Progenitor cell of endocrine pancreas (in vitro differentiated cells): ENCODE measurements around the gene ZDHHC9. TPM values are rescaled to one million over a fixed set of nuclear protein-coding genes. Genes with fewer than 3 reads are reported as not detected.

Experiments
- DNase-seq: peaks from one replicate; pipeline ENCODE4 v3.0.0; 2021; ENCODE audit warnings: low spot score; ENCODE audit not compliant: unreplicated experiment
- H3K27ac Mint-ChIP-seq: 2 replicates; pipeline ENCODE4 v1.8.0; 2021; ENCODE audit warnings: mild to moderate bottlenecking, moderate library complexity, mixed read lengths
- H3K27me3 Mint-ChIP-seq: 2 replicates; pipeline ENCODE4 v1.8.0; 2021; ENCODE audit warnings: mixed read lengths
- H3K36me3 Mint-ChIP-seq: 2 replicates; pipeline ENCODE4 v1.8.0; 2022; ENCODE audit warnings: mixed read lengths; ENCODE audit not compliant: insufficient read depth
- H3K4me1 Mint-ChIP-seq: 2 replicates; pipeline ENCODE4 v1.8.0; 2021; ENCODE audit warnings: low read depth, mixed read lengths
- H3K4me3 Mint-ChIP-seq: 2 replicates; pipeline ENCODE4 v1.8.0; 2021; ENCODE audit warnings: low read depth, mild to moderate bottlenecking, moderate library complexity, mixed read lengths
- H3K9me3 Mint-ChIP-seq: 2 replicates; pipeline ENCODE4 v1.8.0; 2021; ENCODE audit warnings: low read depth, mixed read lengths
- CTCF ChIP-seq: fragments of 200-600 bp; sonication (generic); IDR thresholded peaks from one replicate; pipeline ENCODE4 v1.5.0; 2021; ENCODE audit warnings: antibody characterized with exemption, mild to moderate bottlenecking; ENCODE audit not compliant: unreplicated experiment
- total RNA-seq: library from RNA; stranded (reverse); gene quantifications from 2 replicates; pipeline ENCODE4 v1.2.1, GENCODE V29; 2021

The ZDHHC9 gene
- total RNA-seq, 1 donor from 2014 or later = 34.0 TPM

GRCh38 chrX:129768586-129769466 lies 74.9 kb downstream of the ZDHHC9 start:
- no peaks in the 10 kb centered on the region for H3K27me3 Mint-ChIP-seq
- no peaks in the 10 kb centered on the region for H3K9me3 Mint-ChIP-seq
- H3K4me1 Mint-ChIP-seq = no peaks in the 10 kb centered on the region
- H3K4me3 Mint-ChIP-seq = no peak overlapping the region
- DNase-seq = no peak
- no peak for TF ChIP-seq CTCF
- H3K27ac Mint-ChIP-seq = no peak overlapping the region
- no peaks in the 10 kb centered on the region for H3K36me3 Mint-ChIP-seq

GRCh38 chrX:129768186-129768585 lies 75.5 kb downstream of the ZDHHC9 start:
- no peak for TF ChIP-seq CTCF
- H3K27ac Mint-ChIP-seq = no peak overlapping the region
- H3K27me3 Mint-ChIP-seq = no peaks in the 10 kb centered on the region
- no peaks in the 10 kb centered on the region for H3K9me3 Mint-ChIP-seq
- no peak overlapping the region for H3K4me3 Mint-ChIP-seq
- no peaks in the 10 kb centered on the region for H3K4me1 Mint-ChIP-seq
- no peaks in the 10 kb centered on the region for H3K36me3 Mint-ChIP-seq
- DNase-seq = no peak

- Mint-ChIP-seq H3K9me3 (no peaks in the 10 kb centered on the region), H3K27ac (no peak overlapping the region), H3K27me3 (no peaks in the 10 kb centered on the region), H3K4me1 (no peaks in the 10 kb centered on the region), H3K4me3 (no peak overlapping the region), H3K36me3 (no peaks in the 10 kb centered on the region)
- DNase-seq = no peak
- no peak for TF ChIP-seq CTCF
These were observed 80.0 kb downstream of the ZDHHC9 start for GRCh38 chrX:129763666-129764065.

- H3K36me3 Mint-ChIP-seq = no peaks in the 10 kb centered on the region
- no peaks in the 10 kb centered on the region for H3K27me3 Mint-ChIP-seq
These were observed 81.2 kb downstream of the ZDHHC9 start for GRCh38 chrX:129762448-129762847.

GRCh38 chrX:129761596-129761995 lies 82.1 kb downstream of the ZDHHC9 start:
- DNase-seq = no peak
- TF ChIP-seq CTCF = no peak
- no peak overlapping the region for H3K4me3 Mint-ChIP-seq
- H3K27me3 Mint-ChIP-seq = no peaks in the 10 kb centered on the region
- H3K27ac Mint-ChIP-seq = no peak overlapping the region
- no peaks in the 10 kb centered on the region for H3K36me3 Mint-ChIP-seq
- no peaks in the 10 kb centered on the region for H3K9me3 Mint-ChIP-seq
- no peaks in the 10 kb centered on the region for H3K4me1 Mint-ChIP-seq

More at GRCh38 chrX:129762448-129762847, 81.2 kb downstream of the ZDHHC9 start:
- Mint-ChIP-seq H3K4me1 (no peaks in the 10 kb centered on the region), H3K9me3 (no peaks in the 10 kb centered on the region), H3K27ac (no peak overlapping the region), H3K4me3 (no peak overlapping the region)
- no peak for DNase-seq
- no peak for TF ChIP-seq CTCF
